HCT116 (cell line): Measurements from ENCODE around the gene STAG1. TPM values are rescaled to one million over a fixed set of nuclear protein-coding genes. Genes with fewer than 3 reads are reported as not detected.

Experiments
- ATAC-seq: fragments of 200-7000 bp; cut with Tn5 transposase; 2 replicates; pipeline ENCODE4 v1.9.1; 2020; ENCODE audit warnings: mild to moderate bottlenecking, moderate library complexity
- BruUV-seq: library from RNA; stranded (reverse); fragments of 400-500 nt; replicated peaks from 2 replicates; lab custom pipeline; 2021; lab: Mats Ljungman, UMichigan
- CTCF ChIA-PET: fragments of 300-600 bp; sonication (Branson Sonifier 250); formaldehyde crosslinking; loops from one replicate; lab custom pipeline; 2021; ENCODE audit warnings: antibody characterized with exemption; lab: Charles Lee
- POLR2A ChIA-PET: fragments of 300-600, 350-600 bp; sonication (Branson Sonifier 250); formaldehyde crosslinking; loops from one replicate; lab custom pipeline; 2021; ENCODE audit warnings: antibody characterized with exemption; lab: Charles Lee
- RAD21 ChIA-PET, 2 experiments: fragments of 300-600 bp; sonication (Branson Sonifier 250); formaldehyde crosslinking; loops; one replicate each; lab custom pipeline; 2023; ENCODE audit warnings: low total read pairs in 2 of 2; ENCODE audit not compliant: uncharacterized antibody in 2 of 2, unreplicated experiment in 2 of 2, low non-redundant PET in 1 of 2; lab: Charles Lee
- DNase-seq: peaks from one replicate; pipeline ENCODE4 v3.0.0-alpha.2; 2010; ENCODE audit warnings: low read depth, low spot score
- H2AFZ ChIP-seq: fragments of 200-600 bp; shearing (Covaris generic), sonication (generic); 2 replicates; pipeline ENCODE4 v1.6.1; 2017; ENCODE audit warnings: low read depth, mixed run types, mixed read lengths, antibody characterized with exemption, low read length; ENCODE audit not compliant: poor library complexity, severe bottlenecking
- H3K27ac ChIP-seq: 2 replicates; pipeline ENCODE4 v1.5.1; 2012; ENCODE audit warnings: low read depth, low read length
- H3K27me3 ChIP-seq: fragments of 200-600 bp; sonication (generic); 2 replicates; pipeline ENCODE4 v1.6.1; 2016; ENCODE audit warnings: mixed run types, low read length, mixed read lengths; ENCODE audit not compliant: insufficient read depth
- H3K36me3 ChIP-seq, 2 experiments: fragments of 200-500 bp in 1 of 2; fragments of 200-600 bp in 1 of 2; sonication (Bioruptor generic) in 1 of 2; sonication (generic) in 1 of 2; 2 replicates each; pipeline versions ENCODE4 v1.5.1 to v1.6.1; 2014 to 2016; ENCODE audit warnings: low read length in 2 of 2, inconsistent platforms in 1 of 2, mixed read lengths in 1 of 2, mixed run types in 1 of 2; ENCODE audit not compliant: insufficient read depth in 2 of 2, control insufficient read depth in 1 of 2
- H3K4me1 ChIP-seq, 2 experiments: fragments of 200-600 bp in 1 of 2; sonication (generic) in 1 of 2; 2 replicates each; pipeline versions ENCODE4 v1.5.1 to v1.6.1; 2012 to 2017; ENCODE audit warnings: low read length in 2 of 2, inconsistent platforms in 1 of 2, mild to moderate bottlenecking in 1 of 2, mixed read lengths in 1 of 2, mixed run types in 1 of 2, moderate library complexity in 1 of 2; ENCODE audit not compliant: insufficient read depth in 2 of 2, control insufficient read depth in 1 of 2
- H3K4me2 ChIP-seq: fragments of 200-600 bp; sonication (generic); 2 replicates; pipeline ENCODE4 v1.6.1; 2017; ENCODE audit warnings: mixed run types, low read length, mixed read lengths
- H3K4me3 ChIP-seq, 2 experiments: fragments of 200-600 bp in 1 of 2; sonication (generic) in 1 of 2; replicated peaks in 1 of 2; 2 replicates each; pipeline ENCODE4 v1.5.1; 2011 to 2016; ENCODE audit warnings: low read length in 2 of 2, control low read depth in 1 of 2, low read depth in 1 of 2, mild to moderate bottlenecking in 1 of 2, mixed read lengths in 1 of 2, mixed run types in 1 of 2
- H3K79me2 ChIP-seq: fragments of 200-600 bp; sonication (generic); 2 replicates; pipeline ENCODE4 v1.6.1; 2017; ENCODE audit warnings: mild to moderate bottlenecking, mixed run types, low read length, moderate library complexity, mixed read lengths; ENCODE audit not compliant: insufficient read depth
- H3K9ac ChIP-seq: fragments of 200-600 bp; sonication (generic); 2 replicates; pipeline ENCODE4 v1.6.1; 2016; ENCODE audit warnings: low read length, mixed read lengths
- H3K9me2 ChIP-seq: fragments of 200-600 bp; sonication (generic), shearing (Covaris generic); 2 replicates; pipeline ENCODE4 v1.6.1; 2017; ENCODE audit warnings: mixed run types, mild to moderate bottlenecking, moderate library complexity; ENCODE audit not compliant: insufficient read depth
- H3K9me3 ChIP-seq, 2 experiments: fragments of 200-500 bp in 1 of 2; fragments of 200-600 bp in 1 of 2; sonication (Bioruptor generic) in 1 of 2; sonication (generic) in 1 of 2; 2 replicates each; pipeline ENCODE4 v1.6.1; 2014 to 2017; ENCODE audit warnings: low read length in 2 of 2, mixed read lengths in 2 of 2, inconsistent platforms in 1 of 2, low read depth in 1 of 2, mild to moderate bottlenecking in 1 of 2, mixed run types in 1 of 2, moderate library complexity in 1 of 2; ENCODE audit not compliant: control insufficient read depth in 1 of 2, insufficient read depth in 1 of 2
- H4K20me1 ChIP-seq: fragments of 200-600 bp; sonication (generic), shearing (Covaris generic); 2 replicates; pipeline ENCODE4 v1.6.1; 2017; ENCODE audit warnings: mixed run types, mild to moderate bottlenecking, moderate library complexity; ENCODE audit not compliant: insufficient read depth
- CBX3 ChIP-seq: IDR thresholded peaks from 2 replicates; pipeline ENCODE4 v1.6.1; 2012; ENCODE audit warnings: low read depth
- CEBPB ChIP-seq: IDR thresholded peaks from 2 replicates; pipeline ENCODE4 v1.6.1; 2012; ENCODE audit warnings: low read depth
- EGR1 ChIP-seq: IDR thresholded peaks from 2 replicates; pipeline ENCODE4 v1.6.1; 2012; ENCODE audit warnings: low read depth
- ELF1 ChIP-seq: IDR thresholded peaks from 2 replicates; pipeline ENCODE4 v1.6.1; 2012; ENCODE audit warnings: low read depth, borderline replicate concordance
- EZH2 ChIP-seq: fragments of 200-600 bp; sonication (generic); IDR thresholded peaks from 2 replicates; pipeline ENCODE4 v1.6.1; 2017; ENCODE audit warnings: antibody characterized with exemption, mixed run types
- EZH2phosphoT487 ChIP-seq: fragments of 200-600 bp; IDR thresholded peaks from 2 replicates; pipeline ENCODE4 v1.6.1; 2018; ENCODE audit warnings: antibody characterized with exemption, borderline replicate concordance
- FOSL1 ChIP-seq: IDR thresholded peaks from 2 replicates; pipeline ENCODE4 v1.6.1; 2012; ENCODE audit warnings: low read depth
- JUND ChIP-seq: IDR thresholded peaks from 2 replicates; pipeline ENCODE4 v1.6.1; 2012
- POLR2A ChIP-seq: IDR thresholded peaks from 2 replicates; pipeline ENCODE4 v1.7.0; 2011; ENCODE audit warnings: borderline replicate concordance; ENCODE audit not compliant: insufficient read depth, insufficient read length; ENCODE audit errors: extremely low read depth
- POLR2AphosphoS5 ChIP-seq: IDR thresholded peaks from 2 replicates; pipeline ENCODE4 v1.6.1; 2011; ENCODE audit warnings: mild to moderate bottlenecking, low read depth, low read length, moderate library complexity
- SIN3A ChIP-seq: IDR thresholded peaks from 2 replicates; pipeline ENCODE4 v1.6.1; 2012; ENCODE audit warnings: low read depth
- SP1 ChIP-seq: IDR thresholded peaks from 2 replicates; pipeline ENCODE4 v1.6.1; 2012; ENCODE audit warnings: low read depth
- YY1 ChIP-seq: IDR thresholded peaks from 2 replicates; pipeline ENCODE4 v1.6.1; 2011; ENCODE audit warnings: low read length, low read depth, moderate library complexity, mild to moderate bottlenecking; ENCODE audit not compliant: insufficient replicate concordance; ENCODE audit errors: extremely low read depth
- ZNF274 ChIP-seq: fragments of 200-500 bp; sonication (Bioruptor generic); IDR thresholded peaks from 2 replicates; pipeline ENCODE4 v1.6.1; 2014; ENCODE audit warnings: mild to moderate bottlenecking, low read depth, low read length, inconsistent platforms
- intact Hi-C: fragments of 100-400 bp; cut with micrococcal nuclease; formaldehyde crosslinking; loops from 2 replicates; pipeline ENCODE4 v1.10.0; 2022
- total RNA-seq: library from RNA; stranded (reverse); gene quantifications from one replicate; pipeline ENCODE4 v1.2.1, GENCODE V29; 2021; ENCODE audit not compliant: unreplicated experiment
- TF ChIP-seq, protein P1 (sequence below): IDR thresholded peaks from 2 replicates; pipeline ENCODE4 v1.6.1; 2012

The STAG1 gene
- total RNA-seq, 1 experiment from 2014 or later: 29.4 TPM

GRCh38 chr3:136444581-136444980 lies 307.6 kb downstream of the STAG1 start:
- H3K9ac ChIP-seq: no peak overlapping the region
- RAD21 ChIA-PET: no interaction called here

DNA sequence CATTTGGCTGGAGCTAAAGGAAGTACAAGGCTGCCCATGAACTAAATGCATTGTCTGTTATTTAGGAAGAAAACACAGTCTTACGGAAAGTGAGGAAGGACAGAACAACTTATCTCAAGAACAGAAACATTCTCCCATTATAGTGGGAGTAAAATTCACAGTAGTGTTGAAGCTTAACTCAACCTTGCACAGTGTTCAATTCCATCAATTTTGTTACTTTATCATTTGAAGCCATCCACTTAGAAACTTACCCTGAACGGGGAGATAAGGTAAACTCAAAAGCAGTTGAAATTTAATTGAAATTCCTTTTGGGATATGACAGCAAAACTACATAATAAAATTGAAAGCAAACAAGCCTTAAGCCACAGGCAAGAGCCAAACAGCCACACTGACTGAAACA lies 315.1 kb downstream of the STAG1 start:
- Histone ChIP-seq H2AFZ (no peak overlapping the region), H3K9me3 (no peaks in the 10 kb centered on the region), H3K79me2 (no peaks in the 10 kb centered on the region), H3K4me3 (no peak overlapping the region), H3K9ac (no peak overlapping the region), H3K36me3 (no peaks in the 10 kb centered on the region), H3K27me3 (no peaks in the 10 kb centered on the region), H3K4me1 (no peaks in the 10 kb centered on the region), H3K4me2 (no peak overlapping the region), H3K9me2 (no peaks in the 10 kb centered on the region), H3K27ac (no peak overlapping the region), H4K20me1 (no peaks in the 10 kb centered on the region)
- POLR2A ChIA-PET: no interaction called here
- intact Hi-C loops: no loop called here
- no peak for TF ChIP-seq EZH2phosphoT487
- no peak for TF ChIP-seq SP1
- no peak for TF ChIP-seq CEBPB
- TF ChIP-seq ZNF274: no peak
- ATAC-seq (no peak), DNase-seq (no peak)
- BruUV-seq: no TSS peak
- RAD21 ChIA-PET: no interaction called here
- CTCF ChIA-PET: no interaction called here

More at GRCh38 chr3:136444581-136444980, 307.6 kb downstream of the STAG1 start:
- H3K27ac ChIP-seq: no peak overlapping the region
- ATAC-seq: no peak
- no peaks in the 10 kb centered on the region for H3K4me1 ChIP-seq
- CTCF ChIA-PET: no interaction called here
- H4K20me1 ChIP-seq: no peaks in the 10 kb centered on the region
- intact Hi-C loops: no loop called here
- H3K4me2 ChIP-seq: no peak overlapping the region
- TF ChIP-seq, protein P1, sequence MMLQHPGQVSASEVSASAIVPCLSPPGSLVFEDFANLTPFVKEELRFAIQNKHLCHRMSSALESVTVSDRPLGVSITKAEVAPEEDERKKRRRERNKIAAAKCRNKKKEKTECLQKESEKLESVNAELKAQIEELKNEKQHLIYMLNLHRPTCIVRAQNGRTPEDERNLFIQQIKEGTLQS: no peak
- TF ChIP-seq YY1 (no peak), POLR2A (no peak), POLR2AphosphoS5 (no peak), FOSL1 (no peak), ELF1 (no peak), EZH2 (no peak), SIN3A (no peak), EZH2phosphoT487 (no peak), CBX3 (no peak), EGR1 (no peak), JUND (no peak)
- H3K4me3 ChIP-seq: no peak overlapping the region
- H3K27me3 ChIP-seq: no peaks in the 10 kb centered on the region
- BruUV-seq: no TSS peak
- H2AFZ ChIP-seq: no peak overlapping the region
- H3K9me3 ChIP-seq: no peaks in the 10 kb centered on the region
- H3K79me2 ChIP-seq: no peaks in the 10 kb centered on the region
- H3K36me3 ChIP-seq: no peaks in the 10 kb centered on the region
- no peak for DNase-seq
- POLR2A ChIA-PET: no interaction called here
- H3K9me2 ChIP-seq: no peaks in the 10 kb centered on the region
